Ishikawa (cell line): Measurements from ENCODE around the gene TBC1D17.

ENCODE experiments used
- CEBPB ChIP-seq: IDR thresholded peaks from 2 replicates; pipeline ENCODE4 v1.6.1; 2012
- CREB1 ChIP-seq: IDR thresholded peaks from 2 replicates; pipeline ENCODE4 v1.6.1; 2012; ENCODE audit warnings: low read depth
- RAD21 ChIP-seq: IDR thresholded peaks from 2 replicates; pipeline ENCODE4 v1.6.1; 2012; ENCODE audit warnings: low read depth
- REST ChIP-seq: IDR thresholded peaks from 2 replicates; pipeline ENCODE4 v1.6.1; 2012; ENCODE audit warnings: low read depth, mild to moderate bottlenecking
- TAF1 ChIP-seq: IDR thresholded peaks from 2 replicates; pipeline ENCODE4 v1.6.1; 2012; ENCODE audit warnings: low read depth, mild to moderate bottlenecking
- USF1 ChIP-seq: IDR thresholded peaks from 2 replicates; pipeline ENCODE4 v1.6.1; 2012
- YY1 ChIP-seq: IDR thresholded peaks from 2 replicates; pipeline ENCODE4 v1.6.1; 2012; ENCODE audit warnings: low read depth
- ZBTB7A ChIP-seq: IDR thresholded peaks from 2 replicates; pipeline ENCODE4 v1.6.1; 2012; ENCODE audit warnings: low read depth

DNA sequence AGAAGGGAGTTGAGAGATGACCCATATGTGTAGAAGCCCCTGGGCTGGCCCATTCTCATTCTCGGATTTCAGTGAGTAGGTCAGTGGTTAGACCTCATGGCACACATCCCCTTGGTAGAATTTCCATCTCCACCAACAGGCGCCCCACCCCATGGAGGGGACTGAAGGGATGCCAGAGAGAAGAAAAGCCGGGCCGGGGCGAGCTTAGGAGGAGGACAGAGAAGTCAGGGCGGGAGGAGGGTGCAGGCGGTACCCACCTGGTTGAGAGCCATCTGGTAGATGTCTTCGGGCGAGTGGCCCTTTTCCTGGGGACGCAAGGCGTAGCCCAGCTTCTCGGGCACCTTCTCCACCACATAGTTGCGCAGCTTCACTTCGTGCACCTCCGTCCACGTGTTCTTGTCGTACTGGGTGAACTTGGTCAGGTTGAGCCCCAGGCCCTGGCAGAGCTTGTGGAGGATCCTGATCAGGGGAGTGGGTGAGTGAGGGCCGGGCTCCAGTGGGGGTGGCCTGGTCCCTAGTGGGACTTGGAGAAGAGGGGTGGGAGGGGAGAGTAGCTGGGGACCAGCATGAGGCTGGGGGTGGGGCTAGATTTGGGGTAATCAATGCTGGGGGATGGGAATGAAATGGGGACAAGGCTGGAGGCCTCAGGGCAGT is 16.6 kb downstream of the TBC1D17 start:
- no peak for TF ChIP-seq RAD21
- no peak for TF ChIP-seq REST
- TF ChIP-seq TAF1 = no peak
- TF ChIP-seq CEBPB = no peak
- no peak for TF ChIP-seq CREB1
- TF ChIP-seq USF1 = no peak
- TF ChIP-seq YY1 = no peak
- no peak for TF ChIP-seq ZBTB7A
